GM23248 (cell line): ENCODE data around the gene ATG9A. TPM values are rescaled to one million over a fixed set of nuclear protein-coding genes. Genes with fewer than 3 reads are reported as not detected.

ENCODE experiments used
- DNase-seq: peaks from one replicate; pipeline ENCODE4 v3.0.0-alpha.2; 2015
- H2AFZ ChIP-seq: fragments of 200-600 bp; sonication (generic); 2 replicates; pipeline ENCODE4 v1.6.1; 2016; ENCODE audit warnings: antibody characterized with exemption
- H3F3A ChIP-seq: fragments of 200-600 bp; sonication (generic); 2 replicates; pipeline ENCODE4 v1.6.1; 2016; ENCODE audit warnings: mild to moderate bottlenecking, antibody characterized with exemption, mixed run types; ENCODE audit not compliant: insufficient read depth
- H3K27ac ChIP-seq: fragments of 200-600 bp; sonication (generic); 2 replicates; pipeline ENCODE4 v1.5.1; 2016; ENCODE audit warnings: mild to moderate bottlenecking
- H3K27me3 ChIP-seq: fragments of 200-600 bp; sonication (generic); replicated peaks from 2 replicates; pipeline ENCODE4 v1.6.1; 2016; ENCODE audit warnings: mild to moderate bottlenecking; ENCODE audit not compliant: insufficient read depth
- H3K36me3 ChIP-seq: fragments of 200-600 bp; sonication (generic); 2 replicates; pipeline ENCODE4 v1.6.1; 2016; ENCODE audit warnings: low read depth, mild to moderate bottlenecking
- H3K4me1 ChIP-seq: fragments of 200-600 bp; sonication (generic); 2 replicates; pipeline ENCODE4 v1.6.1; 2016; ENCODE audit warnings: mild to moderate bottlenecking; ENCODE audit not compliant: insufficient read depth
- H3K4me2 ChIP-seq: fragments of 200-600 bp; sonication (generic); one replicate; pipeline ENCODE4 v1.6.1; 2016; ENCODE audit warnings: mild to moderate bottlenecking; ENCODE audit not compliant: unreplicated experiment
- H3K4me3 ChIP-seq: fragments of 200-600 bp; sonication (generic); 2 replicates; pipeline ENCODE4 v1.5.1; 2016; ENCODE audit warnings: mild to moderate bottlenecking
- H3K79me2 ChIP-seq: fragments of 200-600 bp; sonication (generic); 2 replicates; pipeline ENCODE4 v1.6.1; 2016; ENCODE audit warnings: mild to moderate bottlenecking; ENCODE audit not compliant: insufficient read depth
- H3K9ac ChIP-seq: fragments of 200-600 bp; sonication (generic); 2 replicates; pipeline ENCODE4 v1.6.1; 2016; ENCODE audit warnings: mild to moderate bottlenecking
- H3K9me2 ChIP-seq: fragments of 200-600 bp; sonication (generic); 2 replicates; pipeline ENCODE4 v1.6.1; 2016; ENCODE audit warnings: mixed run types, mild to moderate bottlenecking, moderate library complexity; ENCODE audit not compliant: insufficient read depth
- H3K9me3 ChIP-seq: fragments of 200-600 bp; sonication (generic); one replicate; pipeline ENCODE4 v1.6.1; 2017; ENCODE audit warnings: low read depth
- H4K20me1 ChIP-seq: fragments of 200-600 bp; sonication (generic); 2 replicates; pipeline ENCODE4 v1.6.0; 2016; ENCODE audit not compliant: insufficient read depth
- EZH2 ChIP-seq: fragments of 200-600 bp; sonication (generic); IDR thresholded peaks from 2 replicates; pipeline ENCODE4 v1.6.1; 2018; ENCODE audit warnings: antibody characterized with exemption, mild to moderate bottlenecking; ENCODE audit not compliant: insufficient read depth, poor library complexity, severe bottlenecking
- EZH2phosphoT487 ChIP-seq: fragments of 200-600 bp; sonication (generic); IDR thresholded peaks from 2 replicates; pipeline ENCODE4 v1.6.1; 2018; ENCODE audit warnings: antibody characterized with exemption, moderate library complexity, mild to moderate bottlenecking, low read depth; ENCODE audit not compliant: insufficient read depth
- WGBS, 2 experiments: methylation state at CpG; one replicate each; pipeline ENCODE4 v1.1.6; 2015 to 2017; ENCODE audit warnings: low lambda C conversion rate in 2 of 2, low coverage in 1 of 2; ENCODE audit errors: missing lambda C conversion rate in 2 of 2; 5-methylcytosine and 5-hydroxymethylcytosine counted together
- in situ Hi-C: fragments of 300-500 bp; cut with MboI; formaldehyde crosslinking; loops from 2 replicates; pipeline ENCODE4 v1.15.0; 2020
- polyA plus RNA-seq: library from polyadenylated mRNA; unstranded; fragments of >200 nt; fragmentation: Nextera tagmentation; extraction: Ambion mirVana; gene quantifications from 2 replicates; pipeline ENCODE4 v1.2.1, GENCODE V29; 2016
- total RNA-seq: library from RNA; depleted of rRNA; stranded (reverse); fragments of >200 nt; shearing (Covaris generic); gene quantifications from 2 replicates; pipeline ENCODE4 v1.2.3, GENCODE V29; 2014

The ATG9A gene
- total and polyA plus RNA-seq, 2 experiments from 2014 or later: 68.5 to 84.4 TPM

DNA sequence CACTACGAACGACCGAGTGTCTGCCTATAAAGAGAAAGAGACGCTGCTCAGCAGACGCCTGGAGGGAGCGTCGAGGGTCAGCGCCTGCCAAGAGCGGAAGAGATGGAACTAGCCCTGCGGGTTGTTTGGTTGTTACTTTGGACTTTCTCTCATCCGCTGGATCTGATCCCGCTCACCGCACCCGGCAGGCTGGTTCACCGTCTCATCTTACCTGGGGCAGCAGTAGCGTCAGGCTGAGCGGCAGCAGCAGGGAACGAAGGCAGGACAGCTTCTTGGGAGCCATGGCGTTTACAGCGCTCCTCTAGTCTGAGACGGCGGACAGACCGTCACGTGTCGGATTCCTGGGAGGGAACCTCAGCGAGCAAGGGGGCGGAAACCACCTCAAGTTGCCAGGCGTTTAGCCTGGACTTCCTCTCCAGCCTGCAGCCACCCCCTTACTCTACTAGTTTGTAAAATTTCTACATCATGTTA, 13.9 kb upstream of the ATG9A start:
- no peak overlapping the region for H3K27ac ChIP-seq
- WGBS, 2 experiments: 56 to 63% methylated on average over 28 of the region's 28 CpGs
- no peaks in the 10 kb centered on the region for H4K20me1 ChIP-seq
- peaks cover 13% of the 10 kb centered on the region for H3F3A ChIP-seq
- H3K4me3 ChIP-seq: no peak overlapping the region
- H3K9ac ChIP-seq: no peak overlapping the region
- H3K4me2 ChIP-seq: no peak overlapping the region
- H3K4me1 ChIP-seq: peaks cover 17% of the 10 kb centered on the region
- no peaks in the 10 kb centered on the region for H3K36me3 ChIP-seq
- no peaks in the 10 kb centered on the region for H3K9me3 ChIP-seq
- H3K9me2 ChIP-seq: no peaks in the 10 kb centered on the region
- no peak overlapping the region for H2AFZ ChIP-seq
- DNase-seq: no peak
- TF ChIP-seq EZH2phosphoT487 (no peak), EZH2 (no peak)
- in situ Hi-C loops: no loop called here
- H3K79me2 ChIP-seq: peaks cover 34% of the 10 kb centered on the region
- no peaks in the 10 kb centered on the region for H3K27me3 ChIP-seq

DNA sequence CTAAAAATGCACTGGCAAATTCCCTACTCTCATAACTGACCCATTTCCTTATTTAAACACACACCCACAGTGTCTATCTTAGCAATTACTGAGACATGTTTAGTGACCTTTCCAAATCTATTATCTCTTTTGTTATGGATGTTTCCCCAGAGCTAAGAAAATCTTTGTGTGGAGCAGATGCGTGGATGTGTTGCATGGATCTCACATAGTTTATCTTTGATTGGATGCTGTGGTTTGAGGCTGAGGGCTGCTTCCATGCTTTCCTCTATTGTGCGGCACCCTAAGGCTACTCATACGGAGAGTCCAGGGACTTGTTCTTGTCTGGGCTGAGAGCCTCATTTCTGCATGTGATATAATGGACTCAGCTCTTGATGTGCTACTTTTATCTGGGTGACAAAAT, 4.9 kb upstream of the ATG9A start:
- peaks cover 10% of the 10 kb centered on the region; the same call in 1 of the 2 replicates for H3K4me1 ChIP-seq
- no peak overlapping the region for H3K27ac ChIP-seq
- peaks cover 11% of the 10 kb centered on the region; the same call in 1 of the 2 replicates for H3F3A ChIP-seq
- no peak for DNase-seq
- H3K9me2 ChIP-seq: no peaks in the 10 kb centered on the region
- 99 to 100% methylated on average over 3 of the region's 3 CpGs for WGBS, 2 experiments
- H3K9me3 ChIP-seq: no peaks in the 10 kb centered on the region
- in situ Hi-C loops: no loop called here
- H3K4me3 ChIP-seq: no peak overlapping the region
- peaks cover 52% of the 10 kb centered on the region for H3K36me3 ChIP-seq
- H3K4me2 ChIP-seq: no peak overlapping the region
- H3K79me2 ChIP-seq: peaks cover 36% of the 10 kb centered on the region
- no peaks in the 10 kb centered on the region for H4K20me1 ChIP-seq
- H2AFZ ChIP-seq: no peak overlapping the region
- no peak for TF ChIP-seq EZH2phosphoT487
- no peak for TF ChIP-seq EZH2
- H3K27me3 ChIP-seq: no peaks in the 10 kb centered on the region
- no peak overlapping the region for H3K9ac ChIP-seq

DNA sequence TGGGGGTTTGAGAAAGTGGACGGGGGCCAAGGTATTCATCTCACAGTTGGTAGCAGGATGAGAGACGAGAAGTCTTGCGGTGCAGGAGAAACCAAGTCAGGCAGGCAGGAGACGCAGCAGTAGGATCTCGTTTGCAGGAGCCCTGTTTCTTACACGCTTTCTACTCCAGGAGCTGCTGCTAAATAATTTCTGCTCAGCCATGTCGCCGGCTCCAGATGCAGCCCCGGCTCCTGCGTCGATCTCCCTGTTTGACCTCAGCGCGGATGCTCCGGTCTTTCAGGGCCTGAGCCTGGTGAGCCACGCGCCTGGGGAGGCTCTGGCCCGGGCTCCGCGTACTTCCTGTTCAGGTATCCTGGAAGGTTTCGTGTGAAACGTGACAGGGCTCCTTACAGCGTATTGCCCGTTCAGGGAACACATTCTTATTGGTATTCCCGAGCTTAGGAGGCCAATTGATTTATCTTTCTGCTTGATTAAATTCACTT, 664 bp upstream of the ATG9A start:
- DNase-seq: peak; percentile 79
- WGBS, 2 experiments: 1 to 2% methylated on average over 24 of the region's 24 CpGs

DNA sequence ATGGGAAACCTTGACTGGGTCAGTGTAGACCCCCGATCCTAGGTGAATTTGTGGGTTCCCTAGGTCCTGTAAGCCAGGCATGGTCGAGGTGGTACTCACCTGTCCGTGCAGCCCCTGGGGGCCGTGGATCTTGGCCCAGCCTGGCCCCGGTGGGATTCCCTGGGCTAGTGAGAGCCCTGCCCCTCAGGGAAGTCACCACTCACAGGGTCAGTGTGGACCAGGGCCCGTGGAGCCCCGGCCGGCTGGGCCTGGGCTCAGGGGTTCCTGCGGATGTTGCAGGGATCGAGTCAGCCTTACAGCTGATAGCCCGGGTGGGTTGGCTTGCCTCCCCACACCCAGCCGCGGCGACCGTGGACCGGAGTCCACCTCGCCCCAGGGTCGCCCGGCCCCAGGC, 528 bp downstream of the ATG9A start:
- peak overlapping the region; percentile 99 for H3K4me2 ChIP-seq
- H3K27ac ChIP-seq: peak overlapping the region; percentile 88
- TF ChIP-seq EZH2phosphoT487: no peak
- TF ChIP-seq EZH2: no peak
- H3K79me2 ChIP-seq: peaks cover 77% of the 10 kb centered on the region
- in situ Hi-C loops: no loop called here
- H3K36me3 ChIP-seq: peaks cover 31% of the 10 kb centered on the region
- H3K9me3 ChIP-seq: no peaks in the 10 kb centered on the region
- DNase-seq: peak; percentile 23
- H3K4me1 ChIP-seq: peaks cover 22% of the 10 kb centered on the region
- no peaks in the 10 kb centered on the region for H3K27me3 ChIP-seq
- no peaks in the 10 kb centered on the region for H3K9me2 ChIP-seq
- H4K20me1 ChIP-seq: no peaks in the 10 kb centered on the region
- peak overlapping the region; percentile 94 for H3K9ac ChIP-seq
- peaks cover 11% of the 10 kb centered on the region; the same call in 1 of the 2 replicates for H3F3A ChIP-seq
- H3K4me3 ChIP-seq: peak overlapping the region; percentile 93
- H2AFZ ChIP-seq: peak overlapping the region; percentile 79
- WGBS, 2 experiments: 1% methylated on average over 13 to 19 of the region's 19 CpGs

More for the DNA sequence above, 664 bp upstream of the ATG9A start:
- Histone ChIP-seq H3K36me3 (peaks cover 29% of the 10 kb centered on the region), H3K79me2 (peaks cover 77% of the 10 kb centered on the region), H2AFZ (peak overlapping the region; percentile 75), H3K9ac (peak overlapping the region; percentile 94), H3K27ac (peak overlapping the region; percentile 88), H3K4me2 (peak overlapping the region; percentile 97), H4K20me1 (no peaks in the 10 kb centered on the region), H3K4me1 (peaks cover 22% of the 10 kb centered on the region), H3K9me2 (no peaks in the 10 kb centered on the region), H3F3A (peaks cover 11% of the 10 kb centered on the region; the same call in 1 of the 2 replicates), H3K9me3 (no peaks in the 10 kb centered on the region), H3K4me3 (peak overlapping the region; percentile 93), H3K27me3 (no peaks in the 10 kb centered on the region)
- in situ Hi-C loops: no loop called here
- TF ChIP-seq EZH2 (no peak), EZH2phosphoT487 (no peak)
